Superior temporal gyrus (tissue), 1 donor: ENCODE results near the gene FUT8.
"Not testable (repeated sequence)": the region's sequence is repeated elsewhere in the genome, so short reads cannot be mapped to it uniquely, and the experiment has no call there.

Source experiments
- DNase-seq: peaks from one replicate; pipeline ENCODE4 v3.0.0-alpha.2; 2016; ENCODE audit errors: extremely low spot score

FUT8 gene

GRCh38 chr14:65453807-65454480 lies 41.4 kb downstream of the FUT8 start:
- no peak for DNase-seq

GRCh38 chr14:65456247-65456646 lies 43.7 kb downstream of the FUT8 start:
- DNase-seq = no peak

GRCh38 chr14:65461730-65462129 lies 49.2 kb downstream of the FUT8 start:
- no peak for DNase-seq

GRCh38 chr14:65462411-65462810 lies 49.9 kb downstream of the FUT8 start:
- DNase-seq = no peak

GRCh38 chr14:65465584-65465983 lies 53.1 kb downstream of the FUT8 start:
- no peak for DNase-seq

- not testable (repeated sequence) for DNase-seq
These were observed 55.4 kb downstream of the FUT8 start for GRCh38 chr14:65467926-65468325.

GRCh38 chr14:65469903-65470302 lies 57.4 kb downstream of the FUT8 start:
- DNase-seq = no peak

- DNase-seq = no peak
These were observed 57.9 kb downstream of the FUT8 start for GRCh38 chr14:65470404-65470880.

GRCh38 chr14:65471038-65471878 lies 58.7 kb downstream of the FUT8 start:
- DNase-seq = no peak

- DNase-seq = no peak
These were observed 59.7 kb downstream of the FUT8 start for GRCh38 chr14:65472189-65472588.

- DNase-seq = no peak
These were observed 63.9 kb downstream of the FUT8 start for GRCh38 chr14:65476273-65476941.

GRCh38 chr14:65476942-65477318 lies 64.4 kb downstream of the FUT8 start:
- no peak for DNase-seq

GRCh38 chr14:65478017-65478416 lies 65.5 kb downstream of the FUT8 start:
- DNase-seq = no peak

- DNase-seq = no peak
These were observed 66.1 kb downstream of the FUT8 start for GRCh38 chr14:65478596-65478995.

- DNase-seq = no peak
These were observed 66.9 kb downstream of the FUT8 start for GRCh38 chr14:65479386-65479785.

GRCh38 chr14:65482757-65483438 lies 70.4 kb downstream of the FUT8 start:
- no peak for DNase-seq

GRCh38 chr14:65483647-65484046 lies 71.1 kb downstream of the FUT8 start:
- no peak for DNase-seq

GRCh38 chr14:65485516-65485915 lies 73.0 kb downstream of the FUT8 start:
- DNase-seq = no peak

- DNase-seq = no peak
These were observed 74.3 kb downstream of the FUT8 start for GRCh38 chr14:65486863-65487262.

GRCh38 chr14:65487783-65488494 lies 75.4 kb downstream of the FUT8 start:
- DNase-seq = no peak

GRCh38 chr14:65491274-65491673 lies 78.7 kb downstream of the FUT8 start:
- peak; percentile 52 for DNase-seq
